Renal pelvis (tissue), 4 donors: ENCODE data around the gene NEDD4L. TPM values are rescaled to one million over a fixed set of nuclear protein-coding genes. Genes with fewer than 3 reads are reported as not detected.
"Not testable (repeated sequence)": the region's sequence is repeated elsewhere in the genome, so short reads cannot be mapped to it uniquely, and the experiment has no call there.

Experiments
- DNase-seq: peaks from one replicate; pipeline ENCODE4 v3.0.0-alpha.2; 2013
- polyA plus RNA-seq, 3 donors: library from polyadenylated mRNA; unstranded; fragments of 120-200 nt; gene quantifications; one replicate each; pipeline ENCODE4 v1.2.1, GENCODE V29; 2013; ENCODE audit not compliant: insufficient read length in 3 of 3

Gene NEDD4L
- polyA plus RNA-seq, 3 donors: 103 to 179 (median 152) TPM

DNA sequence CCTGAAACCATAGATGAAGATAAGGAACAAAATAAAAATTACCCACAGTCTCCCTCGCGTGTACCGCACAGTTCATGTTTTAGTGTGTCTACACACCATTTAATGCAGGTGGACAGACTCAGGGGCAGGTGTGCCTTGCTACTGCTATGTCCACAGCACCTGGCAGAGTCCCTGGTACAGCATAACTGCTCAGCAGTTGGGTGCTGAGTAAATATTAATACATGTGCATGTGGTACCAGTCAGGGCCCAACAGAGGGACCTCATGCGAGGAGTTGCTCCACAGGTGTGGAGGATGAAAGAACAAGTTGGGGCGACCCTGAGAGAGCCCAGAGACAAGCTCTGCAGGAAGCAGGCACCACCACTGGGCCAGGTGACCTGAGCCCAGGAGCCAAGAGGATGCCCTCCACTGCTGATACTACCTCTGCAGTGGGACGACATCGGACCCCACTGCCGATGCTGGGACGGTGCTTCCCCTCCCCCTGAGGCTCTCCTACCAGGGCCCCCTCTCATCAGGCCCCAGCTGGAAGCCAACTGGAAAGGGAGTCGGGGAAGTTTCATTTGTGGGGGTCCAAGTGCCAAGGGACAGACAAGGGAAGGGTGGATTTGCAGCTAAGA, 100.8 kb downstream of the NEDD4L start:
- no peak for DNase-seq

DNA sequence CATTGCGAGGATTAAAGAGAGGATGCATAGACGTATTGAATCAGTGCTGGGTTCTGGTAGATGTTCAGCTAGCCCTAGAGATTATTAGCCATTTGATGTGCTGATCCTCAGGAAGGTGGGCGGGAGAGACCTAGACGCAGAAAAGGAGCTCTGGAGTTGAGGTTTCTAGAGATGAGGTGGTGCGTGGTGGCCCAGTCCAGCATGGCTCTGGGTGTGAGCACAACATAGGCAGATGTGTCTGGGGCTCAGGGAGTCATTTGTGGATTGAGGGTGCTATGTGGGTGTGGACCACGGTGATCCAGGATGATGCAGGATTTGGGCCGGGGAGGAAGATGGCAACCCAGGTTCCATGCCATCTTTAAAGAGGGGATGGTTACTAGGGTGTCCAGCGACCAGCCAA, 102.1 kb downstream of the NEDD4L start:
- no peak for DNase-seq

DNA sequence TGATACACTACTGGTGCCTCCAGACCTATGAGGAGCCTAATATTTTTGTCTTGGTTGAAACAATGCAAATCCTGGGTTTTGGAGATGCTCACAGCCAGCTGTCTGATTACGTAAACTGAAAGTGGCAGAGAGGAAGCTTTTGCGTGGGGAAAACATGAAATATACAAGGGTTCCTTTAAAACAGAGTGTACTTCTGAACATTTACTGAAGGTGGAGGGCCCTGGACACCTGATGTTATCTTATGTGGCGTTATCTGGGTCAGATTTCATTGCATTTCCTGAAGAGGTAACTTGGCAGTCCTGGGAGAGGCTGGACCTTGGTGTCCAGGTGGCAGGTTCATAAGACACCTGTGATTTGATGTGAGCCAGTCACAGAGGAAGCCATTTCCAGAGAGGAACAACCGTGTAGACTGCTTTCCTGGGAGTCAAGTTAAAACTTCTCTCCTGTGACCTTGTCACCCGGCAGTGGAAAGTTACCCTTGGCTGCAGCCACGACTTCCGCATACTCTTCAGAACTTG, 105.0 kb downstream of the NEDD4L start:
- DNase-seq: no peak

DNA sequence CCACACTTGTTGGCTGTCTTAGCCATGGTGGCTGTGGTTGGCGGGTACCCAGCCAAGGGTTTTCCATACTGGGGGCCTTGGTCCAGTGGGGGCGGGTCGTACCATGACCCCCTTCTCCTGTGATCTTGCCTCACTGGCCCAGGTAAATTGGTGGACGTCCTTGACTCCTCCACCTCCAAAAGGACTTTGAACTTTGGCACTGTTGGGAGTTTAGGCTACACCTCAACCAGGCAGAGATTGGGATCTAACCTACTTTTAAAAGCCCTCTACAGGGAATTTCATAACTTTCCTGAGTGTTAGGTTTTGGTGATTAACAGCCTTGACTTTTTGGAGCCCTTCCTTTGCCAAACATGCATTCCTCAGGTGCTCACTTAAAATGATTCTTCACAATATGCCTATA, 106.7 kb downstream of the NEDD4L start:
- no peak for DNase-seq

DNA sequence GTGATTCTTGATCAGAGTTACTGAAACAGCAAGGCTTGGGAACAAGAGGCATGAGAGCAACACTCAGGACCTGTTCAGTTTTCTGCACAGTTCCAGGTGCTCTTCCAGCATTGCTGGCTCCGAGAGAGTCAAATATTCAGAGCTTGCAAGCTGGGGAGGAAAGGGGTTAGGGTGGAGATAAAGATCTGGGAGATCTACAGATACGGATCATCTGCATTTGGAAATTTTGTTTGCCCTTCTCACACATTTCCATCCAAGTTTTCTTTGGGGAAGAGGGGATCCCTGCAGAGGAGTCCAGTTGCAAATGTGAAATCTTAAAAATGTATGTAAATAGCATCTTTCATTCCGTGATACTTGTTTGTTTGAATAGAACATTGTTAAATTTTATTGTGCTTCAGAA, 108.2 kb downstream of the NEDD4L start:
- DNase-seq: no peak

DNA sequence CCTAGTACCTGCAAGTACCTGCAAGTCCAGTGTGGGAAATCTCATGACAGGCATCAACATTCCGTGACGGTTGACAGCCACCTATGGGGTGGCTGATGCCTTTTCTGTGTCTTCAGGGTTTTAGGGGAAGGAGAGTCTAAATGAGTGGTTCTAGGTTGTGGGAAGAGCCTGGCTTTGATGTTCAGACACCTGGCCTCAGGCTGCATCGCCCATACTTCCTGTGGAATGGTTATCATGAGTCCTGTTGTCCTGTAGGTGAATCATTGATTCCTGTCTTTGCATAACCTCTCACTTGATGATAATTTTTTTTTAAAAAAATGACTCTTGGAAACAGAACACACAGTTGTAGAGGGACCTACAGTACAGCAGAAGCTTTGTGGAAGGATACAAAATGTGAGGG, 108.9 kb downstream of the NEDD4L start:
- DNase-seq: no peak

DNA sequence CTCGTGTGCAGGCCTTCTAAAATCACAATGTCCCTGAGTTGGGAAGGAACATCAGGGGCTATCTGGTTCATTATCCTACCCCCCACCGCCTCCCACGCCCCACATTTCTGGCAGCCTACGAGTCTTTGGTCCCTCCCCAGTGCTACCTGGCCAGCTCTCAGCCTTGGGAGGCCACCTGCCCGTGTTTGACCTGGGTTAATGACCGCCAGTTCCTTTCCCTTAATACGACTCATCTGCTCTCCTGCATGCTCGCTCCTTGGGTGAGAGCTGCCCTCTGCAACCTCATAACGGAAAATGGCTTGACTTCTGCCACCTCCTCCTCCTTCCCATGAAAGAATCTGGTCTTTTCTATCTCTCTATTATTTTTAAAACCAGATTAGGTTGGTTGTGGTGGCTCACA, 112.5 kb downstream of the NEDD4L start:
- DNase-seq: no peak

DNA sequence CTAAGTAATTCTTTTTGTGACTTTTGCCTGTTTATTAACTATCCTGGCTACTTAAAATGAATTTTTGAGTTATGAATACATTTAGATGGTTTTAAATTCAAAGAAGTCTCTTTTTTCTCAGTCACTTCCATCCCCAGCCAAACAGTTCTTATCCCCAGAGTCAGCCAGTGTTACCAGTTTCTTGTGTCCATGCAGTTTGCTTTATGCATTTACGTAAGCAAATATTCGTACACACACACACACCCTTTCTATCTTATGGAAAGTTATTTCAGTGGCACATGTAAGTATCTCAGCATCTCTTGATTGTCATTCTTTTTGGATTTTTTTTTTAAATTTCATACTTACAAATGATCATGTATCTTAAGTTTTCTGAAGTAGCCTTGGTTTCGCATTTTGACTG, 113.2 kb downstream of the NEDD4L start:
- DNase-seq: no peak

DNA sequence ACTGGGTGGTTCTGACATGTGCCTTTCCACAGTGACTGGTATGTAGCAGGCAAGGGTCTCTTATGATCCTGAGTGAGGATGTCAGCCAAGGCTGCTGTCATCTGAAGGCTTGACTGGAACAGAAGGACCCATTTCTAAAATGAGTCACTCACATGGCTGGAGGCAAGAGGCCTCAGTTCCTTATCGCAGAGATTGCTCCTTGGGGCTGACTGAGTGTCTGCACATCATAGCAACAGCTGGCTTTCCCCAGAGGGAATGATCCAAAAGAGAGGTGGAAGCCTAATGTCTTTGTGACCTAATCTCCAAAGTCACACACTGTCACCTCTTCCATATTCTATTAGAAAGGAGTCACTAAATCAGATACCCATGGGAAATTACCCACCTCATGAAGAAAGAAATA, 114.0 kb downstream of the NEDD4L start:
- no peak for DNase-seq

DNA sequence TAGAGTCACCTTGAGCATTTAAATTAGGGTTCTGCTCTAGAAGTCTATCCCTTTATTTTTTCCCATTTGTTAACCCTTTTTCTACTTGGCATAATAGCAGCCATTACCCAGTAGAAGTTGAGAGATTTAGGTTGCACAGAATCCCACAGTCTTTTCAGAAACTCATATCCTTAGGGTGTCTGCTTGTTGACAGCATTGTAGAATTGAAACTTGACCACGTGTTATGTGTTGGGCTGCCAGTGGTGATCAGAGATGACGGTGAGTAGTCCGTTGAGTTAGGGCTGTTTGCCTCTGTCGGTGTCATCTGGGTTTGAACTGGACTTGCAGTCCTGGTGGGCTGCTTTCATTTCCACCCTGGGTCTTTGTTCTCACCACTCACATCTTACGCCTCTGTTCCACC, 114.4 kb downstream of the NEDD4L start:
- no peak for DNase-seq

DNA sequence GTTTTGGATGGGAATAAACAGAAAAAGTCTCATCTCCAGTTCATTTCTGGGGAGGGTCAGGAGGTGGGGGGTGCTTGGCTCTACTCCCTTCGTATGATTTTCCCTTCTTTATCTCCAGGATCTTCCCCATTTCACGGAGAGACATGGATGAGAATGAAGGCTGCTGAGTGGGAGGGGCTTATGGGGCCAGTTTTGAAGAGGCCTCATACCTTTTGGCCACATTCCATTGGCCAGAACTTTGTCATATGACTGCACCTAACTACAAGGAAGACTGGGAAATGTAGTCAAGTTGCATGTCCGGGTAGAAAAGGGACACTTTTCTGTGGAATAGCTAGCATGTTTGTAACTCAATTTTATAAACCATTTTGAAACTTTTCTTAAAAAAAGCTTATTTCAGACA, 117.6 kb downstream of the NEDD4L start:
- no peak for DNase-seq

DNA sequence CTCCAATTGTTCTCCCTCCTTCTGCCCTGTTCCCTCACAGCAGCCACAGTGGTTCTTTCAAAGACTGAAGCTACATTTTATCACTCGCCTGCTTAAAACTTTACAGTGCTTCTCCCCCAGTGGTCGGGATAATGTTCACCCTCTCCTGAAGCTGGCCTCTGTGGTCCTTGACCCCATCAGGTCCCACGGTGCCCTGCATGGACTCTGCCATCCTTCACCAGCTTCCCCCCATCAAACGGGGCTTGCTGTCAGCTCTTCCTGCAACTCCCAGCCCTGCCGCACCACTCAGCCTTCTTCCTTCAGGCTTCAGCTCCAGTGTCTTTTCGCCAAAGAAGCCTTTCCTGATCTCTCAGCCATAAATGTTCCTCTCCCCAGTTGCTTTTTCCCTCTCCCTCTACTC, 118.1 kb downstream of the NEDD4L start:
- DNase-seq: no peak

DNA sequence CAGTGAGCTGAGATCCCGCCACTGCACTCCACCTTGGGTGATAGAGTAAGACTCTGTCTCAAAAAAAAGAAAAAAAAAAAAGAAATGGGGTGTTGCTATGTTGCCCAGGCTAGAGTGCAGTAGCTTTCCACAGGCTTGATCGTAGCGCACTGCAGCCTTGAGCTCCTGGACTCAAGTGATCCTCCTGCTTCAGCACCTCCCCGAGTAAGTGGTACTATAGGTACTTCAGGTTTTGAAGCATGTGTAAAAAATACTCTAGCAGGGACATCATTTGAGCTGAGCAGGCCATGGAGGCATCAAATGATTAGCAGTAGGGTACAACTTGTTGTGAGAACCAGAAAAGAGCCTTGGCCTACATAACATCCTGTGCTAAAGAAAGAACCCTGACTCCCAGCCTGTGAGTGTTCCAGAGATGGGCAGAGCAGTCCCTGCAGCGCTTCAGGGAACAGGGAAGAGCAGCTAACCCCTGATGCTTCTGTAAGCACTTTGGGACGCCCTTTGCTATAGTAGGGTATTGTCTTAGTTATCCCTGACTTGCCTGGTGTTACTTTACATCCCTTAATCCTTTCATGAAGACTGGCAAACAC, 119.1 kb downstream of the NEDD4L start:
- no peak for DNase-seq

DNA sequence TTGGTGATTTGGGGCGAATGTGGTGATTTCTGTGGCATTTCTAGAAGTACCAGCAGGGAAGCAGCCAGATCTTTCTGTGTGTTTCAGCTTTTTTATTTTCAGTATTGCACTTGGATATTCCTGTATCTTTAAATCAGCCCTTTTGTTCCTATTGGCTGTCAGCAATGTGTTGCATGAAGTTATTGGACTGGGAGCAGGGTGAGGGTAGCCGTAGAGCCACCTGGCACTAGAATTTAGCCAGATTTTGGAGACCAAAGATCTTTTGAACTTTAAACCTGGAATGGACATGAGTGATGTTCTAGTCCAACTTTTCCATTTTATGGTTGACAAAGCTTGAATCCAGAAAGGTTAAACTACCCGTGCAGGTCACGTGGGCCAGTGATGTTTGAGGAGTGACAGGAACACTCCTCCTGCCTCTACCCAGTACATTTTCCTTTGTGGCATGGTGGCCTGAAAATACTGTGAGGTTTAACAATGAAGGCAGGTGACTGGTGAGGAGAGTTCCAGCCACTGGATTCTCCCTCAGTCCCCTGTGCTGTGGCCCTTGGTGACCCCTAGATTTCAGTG, 122.3 kb downstream of the NEDD4L start:
- DNase-seq: no peak

DNA sequence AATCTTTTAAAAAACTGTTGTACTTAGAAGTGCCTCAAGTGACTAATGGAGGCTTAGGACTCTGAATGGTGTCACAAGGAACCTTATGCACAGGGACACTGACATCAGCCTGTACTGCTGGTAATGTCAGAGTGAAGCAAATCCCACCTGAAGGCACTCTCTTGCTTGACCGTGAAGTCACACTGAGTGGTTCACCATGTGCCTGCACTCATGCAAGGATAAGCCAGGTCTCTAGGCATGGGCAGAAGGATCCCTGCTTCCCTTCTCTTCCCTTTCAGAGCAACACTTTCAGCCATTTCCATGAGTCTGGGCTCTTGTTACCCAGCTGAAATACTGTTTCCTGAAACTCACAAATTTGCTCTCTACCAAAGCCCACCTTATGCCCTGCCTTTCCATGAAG, 123.0 kb downstream of the NEDD4L start:
- DNase-seq: no peak

DNA sequence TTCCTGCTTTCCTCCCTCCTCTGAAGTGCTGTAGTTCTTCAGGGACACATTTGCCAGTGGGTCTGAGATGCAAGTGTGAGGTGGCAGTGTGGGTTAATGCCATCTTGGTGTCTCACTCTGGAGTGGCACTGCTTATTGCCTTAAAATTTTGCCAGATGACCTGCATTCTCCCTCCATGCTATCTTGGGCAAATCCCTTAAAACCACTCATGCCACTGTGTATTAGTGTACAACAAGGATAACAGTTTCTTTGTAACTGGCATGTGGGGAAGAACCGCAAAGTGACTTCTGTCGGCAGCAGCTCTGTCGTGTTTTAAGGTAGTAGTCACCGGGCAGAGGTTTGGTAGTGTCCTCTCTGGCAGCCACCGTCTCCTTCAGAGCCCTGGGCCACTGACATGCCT, 124.2 kb downstream of the NEDD4L start:
- no peak for DNase-seq

DNA sequence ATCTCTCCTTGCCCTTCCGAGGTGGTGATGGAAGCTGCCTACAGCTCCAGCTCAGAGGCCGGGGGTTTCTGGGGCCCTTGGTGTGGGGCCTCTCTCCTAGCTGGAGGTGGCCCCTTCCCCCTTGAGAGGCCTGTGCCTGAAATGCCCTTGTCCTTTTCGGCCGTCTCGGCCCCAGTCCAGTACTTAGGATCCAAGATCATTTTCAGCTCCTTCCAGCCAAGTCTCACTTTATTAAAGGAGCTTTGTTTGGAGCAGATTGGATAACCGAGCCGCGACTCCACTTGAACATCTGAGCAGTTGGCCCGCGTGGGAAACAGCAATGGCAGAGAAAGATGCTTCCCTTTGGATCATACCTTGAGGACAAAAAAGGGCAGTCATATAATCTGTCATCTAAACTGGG, 125.0 kb downstream of the NEDD4L start:
- no peak for DNase-seq

DNA sequence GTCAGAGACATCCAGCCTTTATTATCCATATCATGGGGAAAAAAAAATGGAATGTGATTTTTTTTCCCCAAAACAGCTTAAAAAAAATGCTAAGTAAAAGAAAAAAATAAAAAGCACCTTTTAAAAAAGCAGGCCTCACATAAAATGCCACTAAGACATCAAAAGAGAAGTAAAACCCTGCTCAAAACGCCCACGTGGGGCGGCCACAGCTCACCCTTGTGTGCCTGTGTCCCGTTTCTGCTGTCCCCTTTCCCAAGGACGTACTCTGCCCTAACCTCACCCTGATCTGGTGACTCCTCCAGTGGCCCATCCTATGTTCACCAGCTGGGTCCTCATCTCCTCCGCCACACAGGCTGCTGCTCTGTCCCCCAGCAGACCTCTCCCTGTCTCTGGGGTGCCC, 125.4 kb downstream of the NEDD4L start:
- DNase-seq: no peak

DNA sequence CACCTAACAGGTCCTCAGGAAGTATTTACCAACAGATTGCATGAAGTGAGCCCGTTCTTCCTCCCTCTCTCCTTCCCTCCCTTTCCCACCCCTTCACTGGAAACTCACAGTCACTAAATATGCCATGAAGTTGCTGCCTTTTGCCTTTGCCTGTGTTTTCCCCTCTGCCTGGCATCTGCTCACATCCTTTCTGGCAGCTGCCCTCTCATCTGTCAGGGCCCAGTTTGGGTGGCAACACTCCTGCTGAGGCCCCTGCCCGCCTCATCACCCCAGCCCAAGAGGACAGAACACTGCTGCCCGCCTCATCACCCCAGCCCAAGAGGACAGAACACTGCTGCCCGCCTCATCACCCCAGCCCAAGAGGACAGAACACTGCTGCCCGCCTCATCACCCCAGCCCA, 126.0 kb downstream of the NEDD4L start:
- DNase-seq: not testable (repeated sequence)

DNA sequence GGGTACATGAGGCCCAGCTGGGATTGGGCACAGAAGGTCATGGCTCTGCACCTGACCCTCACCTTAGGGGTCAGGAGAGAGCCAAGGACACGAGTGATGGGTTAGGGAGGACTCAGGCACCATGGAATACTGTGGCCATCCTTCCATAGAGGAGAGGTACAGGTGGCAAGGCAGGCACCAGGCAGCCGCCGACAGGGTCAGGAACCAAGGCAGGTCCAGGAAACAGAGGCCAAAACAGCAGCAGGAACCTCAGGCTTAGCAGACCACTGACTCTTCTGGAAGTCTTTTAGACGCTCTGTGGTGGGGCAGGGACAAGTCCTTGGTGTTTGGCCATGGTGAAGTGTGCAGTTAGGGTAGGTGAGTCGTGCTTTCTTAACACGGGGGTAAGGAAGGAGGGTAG, 128.0 kb downstream of the NEDD4L start:
- no peak for DNase-seq

DNA sequence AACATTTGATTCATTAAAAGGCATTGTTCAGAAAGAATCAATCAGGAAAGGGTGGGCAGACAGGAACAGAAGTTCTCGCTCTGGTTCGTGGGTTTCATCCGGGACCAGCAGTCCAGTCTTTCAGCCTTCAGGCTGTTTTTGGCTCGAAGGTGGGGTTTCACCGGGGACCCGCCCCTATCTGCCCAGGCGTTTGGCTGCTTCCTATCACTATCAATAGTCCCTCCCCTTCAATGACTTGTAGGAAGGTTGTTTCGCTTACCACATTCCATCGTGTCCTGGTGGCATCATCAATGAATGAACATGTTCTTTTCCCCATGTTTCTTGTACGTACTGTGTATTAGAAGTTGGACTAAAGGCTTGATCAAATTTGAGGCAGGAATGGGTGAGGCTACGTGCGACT, 130.3 kb downstream of the NEDD4L start:
- DNase-seq: no peak

DNA sequence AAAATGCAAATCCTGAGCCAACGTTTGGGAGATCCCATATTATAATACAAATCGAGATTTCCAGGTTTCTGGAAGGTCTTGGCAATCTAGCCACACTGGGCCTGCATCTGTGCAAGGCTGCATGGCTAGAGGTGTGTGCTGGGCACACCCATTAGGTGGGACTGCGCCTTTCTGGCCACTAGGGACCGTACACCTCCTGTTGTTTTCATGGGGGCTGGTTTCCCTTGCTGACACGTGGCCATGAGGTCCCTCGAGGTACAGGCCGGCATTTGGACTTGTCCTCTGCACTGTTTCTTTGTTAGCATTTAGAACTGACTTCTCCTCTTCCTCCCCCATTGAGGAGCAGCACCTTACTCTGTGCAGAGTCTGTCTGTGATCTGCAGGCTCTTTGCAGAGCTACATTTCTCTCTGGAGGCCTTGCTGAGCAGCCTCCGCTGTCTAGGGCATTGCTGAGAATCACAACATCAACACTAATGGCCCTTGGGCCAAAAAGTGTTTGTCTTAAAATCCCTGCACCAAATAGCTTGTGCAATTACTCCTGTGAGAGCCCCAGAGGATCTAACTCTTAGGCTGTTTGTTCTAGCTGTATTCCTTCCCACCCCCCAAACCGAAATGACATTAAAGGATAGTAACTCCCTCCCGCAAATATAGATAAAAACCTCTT, 131.2 kb downstream of the NEDD4L start:
- no peak for DNase-seq

DNA sequence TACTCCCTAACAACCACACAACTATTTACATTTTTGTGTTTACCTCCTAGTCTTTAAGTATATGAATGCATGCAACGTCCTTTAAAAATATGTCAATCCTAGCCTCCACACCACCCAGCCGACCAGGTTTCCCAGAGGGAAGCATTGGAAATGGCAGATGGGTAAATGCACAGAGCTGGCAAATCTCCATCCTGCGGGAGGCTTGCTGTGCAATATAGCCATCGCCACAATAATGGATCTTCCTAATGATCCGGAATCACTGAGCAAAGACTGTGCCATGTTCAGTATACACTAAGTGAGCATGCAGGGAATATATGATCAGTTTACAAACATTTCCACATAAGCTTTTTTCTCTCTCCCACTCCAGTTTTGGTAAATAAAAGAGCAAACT, 131.8 kb downstream of the NEDD4L start:
- DNase-seq: no peak
